Measurements from ENCODE around the gene BCAS3.

BCAS3 gene

DNA sequence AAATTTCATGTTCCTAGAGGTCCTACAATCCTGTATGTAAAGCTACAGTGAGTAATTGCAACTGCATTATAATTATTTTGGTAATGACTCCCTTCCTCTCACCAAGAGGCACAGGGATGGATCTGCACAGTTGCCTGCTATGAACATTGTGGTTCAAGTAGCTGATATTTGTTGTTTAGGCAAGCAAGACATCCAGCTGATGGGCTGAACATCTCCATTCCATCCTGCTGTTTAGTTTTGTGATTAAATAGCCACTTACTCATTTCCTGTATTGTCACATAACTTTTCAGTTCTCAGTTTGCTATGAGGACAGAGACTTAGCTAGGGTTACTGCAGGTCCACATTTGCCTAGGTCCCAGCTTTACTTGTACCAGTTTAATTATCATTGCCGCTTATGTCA, 540.8 kb downstream of the BCAS3 start:
- peaks cover 0 to 31% (median 12%) of the 10 kb centered on the region in 4 donors for H3K4me1 ChIP-seq
- TF ChIP-seq, protein P1, sequence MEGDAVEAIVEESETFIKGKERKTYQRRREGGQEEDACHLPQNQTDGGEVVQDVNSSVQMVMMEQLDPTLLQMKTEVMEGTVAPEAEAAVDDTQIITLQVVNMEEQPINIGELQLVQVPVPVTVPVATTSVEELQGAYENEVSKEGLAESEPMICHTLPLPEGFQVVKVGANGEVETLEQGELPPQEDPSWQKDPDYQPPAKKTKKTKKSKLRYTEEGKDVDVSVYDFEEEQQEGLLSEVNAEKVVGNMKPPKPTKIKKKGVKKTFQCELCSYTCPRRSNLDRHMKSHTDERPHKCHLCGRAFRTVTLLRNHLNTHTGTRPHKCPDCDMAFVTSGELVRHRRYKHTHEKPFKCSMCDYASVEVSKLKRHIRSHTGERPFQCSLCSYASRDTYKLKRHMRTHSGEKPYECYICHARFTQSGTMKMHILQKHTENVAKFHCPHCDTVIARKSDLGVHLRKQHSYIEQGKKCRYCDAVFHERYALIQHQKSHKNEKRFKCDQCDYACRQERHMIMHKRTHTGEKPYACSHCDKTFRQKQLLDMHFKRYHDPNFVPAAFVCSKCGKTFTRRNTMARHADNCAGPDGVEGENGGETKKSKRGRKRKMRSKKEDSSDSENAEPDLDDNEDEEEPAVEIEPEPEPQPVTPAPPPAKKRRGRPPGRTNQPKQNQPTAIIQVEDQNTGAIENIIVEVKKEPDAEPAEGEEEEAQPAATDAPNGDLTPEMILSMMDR (IDR thresholded peaks at IDR 0.05), result no peak
- peak overlapping the region; percentile 68 to 76 for H3K27ac ChIP-seq
- H3K36me3 ChIP-seq, result no peaks in the 10 kb centered on the region
- no peak overlapping the region for H3K4me3 ChIP-seq
- no peak for DNase-seq
- H3K9me3 ChIP-seq, result no peaks in the 10 kb centered on the region
- no peaks in the 10 kb centered on the region for H3K27me3 ChIP-seq
- intact Hi-C loops (cut with DNase I; ENCODE audit: low total_unique reads), result no loop called here

DNA sequence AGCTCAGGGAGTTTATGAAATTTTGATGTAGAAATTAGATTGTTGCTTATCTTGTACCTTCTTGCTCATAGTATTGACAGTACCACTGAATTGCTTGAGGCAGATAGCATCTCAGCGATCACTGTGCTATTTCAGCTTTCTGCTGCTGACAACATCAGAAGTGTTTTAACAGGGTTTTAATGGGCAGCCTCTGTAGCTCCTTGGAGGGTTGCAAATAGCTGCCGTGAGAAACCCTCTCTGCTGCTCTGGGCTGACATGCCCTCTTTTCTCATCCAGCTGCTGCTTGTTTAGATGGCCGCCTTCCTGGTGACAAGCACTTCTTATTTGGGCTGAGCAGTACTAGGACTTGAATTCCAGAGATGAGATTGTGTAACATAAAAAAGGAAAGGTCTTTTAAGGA, 541.8 kb downstream of the BCAS3 start:
- H3K9me3 ChIP-seq, result no peaks in the 10 kb centered on the region
- H3K4me3 ChIP-seq, result no peak overlapping the region
- H3K4me1 ChIP-seq, result peaks cover 0 to 31% (median 12%) of the 10 kb centered on the region in 4 donors
- peak overlapping the region; percentile 68 to 76 for H3K27ac ChIP-seq
- TF ChIP-seq, protein P1 (IDR thresholded peaks at IDR 0.05), result no peak
- H3K27me3 ChIP-seq, result no peaks in the 10 kb centered on the region
- no peaks in the 10 kb centered on the region for H3K36me3 ChIP-seq
- peak; percentile 32 to 75 for DNase-seq
- intact Hi-C loops (cut with DNase I; ENCODE audit: low total_unique reads), result no loop called here

DNA sequence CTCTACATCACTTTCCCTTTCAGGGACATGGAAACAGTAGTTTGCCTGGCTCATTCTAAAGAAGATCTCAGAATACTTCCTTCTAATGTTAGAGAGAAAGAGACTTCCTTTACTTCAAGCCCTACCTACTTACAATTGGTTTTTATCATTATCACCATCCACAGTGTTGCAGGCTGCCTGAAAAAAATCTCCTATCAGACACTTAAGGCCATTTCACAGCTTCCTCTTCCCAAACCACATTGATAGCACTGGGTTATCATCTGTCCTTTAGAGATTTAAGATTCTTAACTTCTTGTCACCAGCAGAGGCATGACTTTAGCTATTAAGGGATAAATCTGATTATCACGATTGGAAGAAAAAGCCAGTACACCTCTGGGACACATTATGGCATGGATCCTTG, 543.5 kb downstream of the BCAS3 start:
- Histone ChIP-seq H3K4me3 (no peak overlapping the region), H3K9me3 (no peaks in the 10 kb centered on the region), H3K4me1 (peaks cover 0 to 31% (median 12%) of the 10 kb centered on the region in 4 donors), H3K36me3 (no peaks in the 10 kb centered on the region), H3K27me3 (no peaks in the 10 kb centered on the region), H3K27ac (no peak overlapping the region)
- TF ChIP-seq, protein P1 (IDR thresholded peaks at IDR 0.05), result no peak
- intact Hi-C loops (cut with DNase I; ENCODE audit: low total_unique reads), result no loop called here
- DNase-seq, result no peak

DNA sequence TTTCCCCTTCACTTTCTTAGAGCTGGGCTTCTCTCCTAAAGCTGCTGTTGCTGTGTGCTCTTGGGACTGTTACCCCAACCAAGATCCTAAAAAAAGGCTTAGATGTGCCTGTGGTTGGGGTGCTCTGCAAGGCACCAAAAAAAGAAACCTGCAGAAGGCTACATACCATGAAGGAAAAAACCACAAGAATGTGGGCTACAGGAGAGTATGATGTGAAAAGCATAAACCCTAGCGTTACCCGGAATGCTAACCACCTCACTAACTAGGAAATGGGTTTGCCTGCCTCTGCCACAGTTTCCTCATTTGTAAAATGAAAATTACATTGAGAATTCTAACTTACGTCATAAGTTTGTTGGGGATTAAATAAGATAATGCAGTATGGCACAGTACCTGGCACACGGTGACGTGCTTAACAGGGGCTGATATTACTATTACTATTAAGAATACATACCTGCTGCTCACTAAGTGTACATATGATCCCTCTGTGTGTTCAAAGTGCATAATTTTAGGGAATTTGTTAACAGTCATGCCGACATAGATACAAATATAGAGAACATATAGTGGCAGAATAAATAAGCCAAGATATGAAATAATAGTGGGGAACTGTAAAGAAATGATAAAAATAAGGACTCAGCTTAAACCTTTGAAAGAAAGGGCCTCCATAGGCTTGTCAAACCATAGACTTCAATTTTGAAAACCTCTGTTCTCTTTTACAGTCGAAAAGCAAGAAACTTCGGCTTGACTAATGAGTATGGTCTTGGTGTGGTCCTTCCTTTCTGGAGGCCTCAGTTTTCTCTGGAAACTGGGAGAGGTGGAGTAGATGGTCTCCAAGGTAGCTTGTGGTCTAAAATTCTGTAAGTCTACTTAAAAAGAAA, 544.2 kb downstream of the BCAS3 start:
- Histone ChIP-seq H3K9me3 (no peaks in the 10 kb centered on the region), H3K4me3 (no peak overlapping the region), H3K36me3 (no peaks in the 10 kb centered on the region), H3K27ac (no peak overlapping the region), H3K4me1 (peaks cover 0 to 31% (median 12%) of the 10 kb centered on the region in 4 donors), H3K27me3 (no peaks in the 10 kb centered on the region)
- DNase-seq, result no peak
- intact Hi-C loops (cut with DNase I; ENCODE audit: low total_unique reads), result no loop called here
- TF ChIP-seq, protein P1 (IDR thresholded peaks at IDR 0.05), result no peak

DNA sequence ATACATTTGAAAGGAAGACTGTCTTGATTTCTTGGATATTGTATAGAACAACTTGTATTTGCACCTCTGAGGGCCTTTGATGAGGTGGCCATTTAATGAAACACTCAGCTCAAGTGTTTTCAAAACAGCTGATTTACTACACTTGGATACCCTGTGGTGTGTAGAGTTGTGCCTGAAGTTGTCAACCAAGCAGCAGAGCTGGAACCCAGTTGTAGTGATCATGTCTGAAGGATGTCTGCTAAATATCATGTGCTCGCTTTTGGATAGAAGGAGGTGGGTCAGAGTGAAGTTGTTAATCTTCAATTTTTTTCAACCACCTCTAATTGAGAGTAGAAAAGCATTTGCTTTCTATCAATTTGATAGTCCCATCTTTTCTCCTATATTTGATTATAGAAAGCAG, 546.1 kb downstream of the BCAS3 start:
- no peaks in the 10 kb centered on the region for H3K9me3 ChIP-seq
- TF ChIP-seq, protein P1 (IDR thresholded peaks at IDR 0.05), result no peak
- no peak for DNase-seq
- H3K4me3 ChIP-seq, result no peak overlapping the region
- H3K27ac ChIP-seq, result no peak overlapping the region
- intact Hi-C loops (cut with DNase I; ENCODE audit: low total_unique reads), result no loop called here
- H3K4me1 ChIP-seq, result peaks cover 0 to 14% (median 7%) of the 10 kb centered on the region in 4 donors
- no peaks in the 10 kb centered on the region for H3K36me3 ChIP-seq
- no peaks in the 10 kb centered on the region for H3K27me3 ChIP-seq

Measured in tibial artery (tissue), 4 donors.